Progenitor cell of endocrine pancreas (in vitro differentiated cells): ENCODE measurements around the gene CABLES2. TPM values are rescaled to one million over a fixed set of nuclear protein-coding genes. Genes with fewer than 3 reads are reported as not detected.

Experiments used
- DNase-seq: peaks from one replicate; pipeline ENCODE4 v3.0.0; 2021; ENCODE audit warnings: low spot score; ENCODE audit not compliant: unreplicated experiment
- H3K27ac Mint-ChIP-seq: 2 replicates; pipeline ENCODE4 v1.8.0; 2021; ENCODE audit warnings: mild to moderate bottlenecking, moderate library complexity, mixed read lengths
- H3K27me3 Mint-ChIP-seq: 2 replicates; pipeline ENCODE4 v1.8.0; 2021; ENCODE audit warnings: mixed read lengths
- H3K36me3 Mint-ChIP-seq: 2 replicates; pipeline ENCODE4 v1.8.0; 2022; ENCODE audit warnings: mixed read lengths; ENCODE audit not compliant: insufficient read depth
- H3K4me1 Mint-ChIP-seq: 2 replicates; pipeline ENCODE4 v1.8.0; 2021; ENCODE audit warnings: low read depth, mixed read lengths
- H3K4me3 Mint-ChIP-seq: 2 replicates; pipeline ENCODE4 v1.8.0; 2021; ENCODE audit warnings: low read depth, mild to moderate bottlenecking, moderate library complexity, mixed read lengths
- H3K9me3 Mint-ChIP-seq: 2 replicates; pipeline ENCODE4 v1.8.0; 2021; ENCODE audit warnings: low read depth, mixed read lengths
- total RNA-seq: library from RNA; stranded (reverse); gene quantifications from 2 replicates; pipeline ENCODE4 v1.2.1, GENCODE V29; 2021
- TF ChIP-seq, protein P1 (sequence below): fragments of 200-600 bp; sonication (generic); IDR thresholded peaks from one replicate; pipeline ENCODE4 v1.5.0; 2021; ENCODE audit warnings: antibody characterized with exemption, mild to moderate bottlenecking; ENCODE audit not compliant: unreplicated experiment

The CABLES2 gene
- total RNA-seq, 1 donor from 2014 or later = 21.7 TPM

DNA sequence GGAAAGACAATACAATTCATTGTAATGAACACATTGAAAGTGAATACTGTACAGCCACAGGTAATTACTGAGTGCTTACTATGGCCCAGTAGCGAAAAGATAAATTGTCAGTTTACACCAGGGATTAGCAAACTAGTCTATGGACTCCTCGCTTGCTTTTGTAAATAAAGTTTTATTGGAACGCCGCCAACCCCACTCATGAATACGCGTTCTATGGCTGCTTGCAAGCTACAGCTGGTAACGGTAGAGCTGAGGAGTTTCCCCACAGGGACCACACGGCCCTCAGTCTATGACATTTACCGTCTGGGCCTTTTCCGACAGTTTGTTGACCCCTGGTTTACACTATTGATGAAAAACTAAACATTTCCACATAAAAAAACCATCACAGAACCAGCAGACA lies 64.2 kb downstream of the CABLES2 start:
- TF ChIP-seq, protein P1, sequence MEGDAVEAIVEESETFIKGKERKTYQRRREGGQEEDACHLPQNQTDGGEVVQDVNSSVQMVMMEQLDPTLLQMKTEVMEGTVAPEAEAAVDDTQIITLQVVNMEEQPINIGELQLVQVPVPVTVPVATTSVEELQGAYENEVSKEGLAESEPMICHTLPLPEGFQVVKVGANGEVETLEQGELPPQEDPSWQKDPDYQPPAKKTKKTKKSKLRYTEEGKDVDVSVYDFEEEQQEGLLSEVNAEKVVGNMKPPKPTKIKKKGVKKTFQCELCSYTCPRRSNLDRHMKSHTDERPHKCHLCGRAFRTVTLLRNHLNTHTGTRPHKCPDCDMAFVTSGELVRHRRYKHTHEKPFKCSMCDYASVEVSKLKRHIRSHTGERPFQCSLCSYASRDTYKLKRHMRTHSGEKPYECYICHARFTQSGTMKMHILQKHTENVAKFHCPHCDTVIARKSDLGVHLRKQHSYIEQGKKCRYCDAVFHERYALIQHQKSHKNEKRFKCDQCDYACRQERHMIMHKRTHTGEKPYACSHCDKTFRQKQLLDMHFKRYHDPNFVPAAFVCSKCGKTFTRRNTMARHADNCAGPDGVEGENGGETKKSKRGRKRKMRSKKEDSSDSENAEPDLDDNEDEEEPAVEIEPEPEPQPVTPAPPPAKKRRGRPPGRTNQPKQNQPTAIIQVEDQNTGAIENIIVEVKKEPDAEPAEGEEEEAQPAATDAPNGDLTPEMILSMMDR = no peak
- DNase-seq = no peak
- no peaks in the 10 kb centered on the region for H3K4me1 Mint-ChIP-seq
- no peak overlapping the region for H3K4me3 Mint-ChIP-seq
- no peaks in the 10 kb centered on the region for H3K9me3 Mint-ChIP-seq
- no peak overlapping the region for H3K27ac Mint-ChIP-seq
- no peaks in the 10 kb centered on the region for H3K27me3 Mint-ChIP-seq
- H3K36me3 Mint-ChIP-seq = peaks cover 34% of the 10 kb centered on the region

DNA sequence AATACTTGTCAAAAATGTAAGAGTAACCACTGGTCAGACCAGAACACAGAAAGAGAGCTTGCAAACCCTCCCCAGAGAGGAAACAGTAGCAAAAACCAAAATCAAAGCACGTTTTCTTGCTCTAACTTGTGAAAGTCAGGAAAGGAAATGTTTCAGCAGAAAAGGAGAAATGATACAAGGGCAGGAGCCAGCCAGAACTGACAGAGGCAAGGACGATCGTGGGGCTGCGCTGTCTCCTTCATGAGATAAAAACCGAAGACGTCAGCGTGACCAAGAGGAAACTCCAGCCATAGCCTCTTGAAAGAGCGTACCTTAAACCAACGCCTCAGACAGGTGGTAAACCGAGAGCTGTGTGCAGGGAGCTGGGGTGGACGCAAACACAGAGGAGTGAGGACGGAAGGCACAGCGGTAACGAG lies 67.4 kb downstream of the CABLES2 start:
- DNase-seq = no peak
- H3K4me3 Mint-ChIP-seq = no peak overlapping the region
- H3K9me3 Mint-ChIP-seq = no peaks in the 10 kb centered on the region
- H3K27me3 Mint-ChIP-seq = no peaks in the 10 kb centered on the region
- H3K36me3 Mint-ChIP-seq = peaks cover 30% of the 10 kb centered on the region
- TF ChIP-seq, protein P1 = no peak
- no peaks in the 10 kb centered on the region for H3K4me1 Mint-ChIP-seq
- H3K27ac Mint-ChIP-seq = peak overlapping the region; percentile 29

Other genes with a start within 250 kb of the CABLES2 start
- gene MTG2, start 224.3 kb downstream of the CABLES2 start, total RNA-seq = 30.4 and 31.6 TPM in 2 replicates
- gene HRH3, start 187.0 kb downstream of the CABLES2 start, total RNA-seq = 0.10 TPM in 1 of 2 replicates, not detected in the other
- gene OSBPL2, start 168.8 kb downstream of the CABLES2 start, total RNA-seq = 56.7 and 57.4 TPM in 2 replicates
- gene ADRM1, start 104.3 kb downstream of the CABLES2 start, total RNA-seq = 66.2 and 67.1 TPM in 2 replicates
- 248 and 252 TPM in 2 replicates for gene LAMA5, start 40.0 kb downstream of the CABLES2 start, total RNA-seq
- gene RPS21, start 20.2 kb downstream of the CABLES2 start, total RNA-seq = 1,160 and 1,251 TPM in 2 replicates
- 14.4 and 17.5 TPM in 2 replicates for gene RBBP8NL, start 20.3 kb upstream of the CABLES2 start, total RNA-seq
- gene GATA5, start 68.7 kb upstream of the CABLES2 start, total RNA-seq = 3.8 and 4.8 TPM in 2 replicates
- gene SLCO4A1, start 235.2 kb upstream of the CABLES2 start, total RNA-seq = 2.6 and 3.6 TPM in 2 replicates